Calu3 (cell line): Measurements from ENCODE around the gene PDHB. TPM values are rescaled to one million over a fixed set of nuclear protein-coding genes. Genes with fewer than 3 reads are reported as not detected.

Source experiments
- BruUV-seq: library from RNA; stranded (reverse); fragments of 400-500 nt; replicated peaks from 2 replicates; lab custom pipeline; 2021; lab: Mats Ljungman, UMichigan
- CTCF ChIA-PET: fragments of 300-600 bp; sonication (Branson Sonifier 250); formaldehyde crosslinking; loops from one replicate; lab custom pipeline; 2022; ENCODE audit warnings: antibody characterized with exemption; lab: Charles Lee
- DNase-seq: peaks from one replicate; pipeline ENCODE4 v3.0.0; 2022
- H3K27ac Mint-ChIP-seq: one replicate; pipeline ENCODE4 v1.8.0; 2022; ENCODE audit warnings: mixed read lengths; ENCODE audit not compliant: unreplicated experiment
- H3K27me3 Mint-ChIP-seq: one replicate; pipeline ENCODE4 v1.8.0; 2022; ENCODE audit warnings: mixed read lengths; ENCODE audit not compliant: unreplicated experiment
- H3K36me3 Mint-ChIP-seq: one replicate; pipeline ENCODE4 v1.8.0; 2022; ENCODE audit warnings: mild to moderate bottlenecking, moderate library complexity, mixed read lengths; ENCODE audit not compliant: insufficient read depth, unreplicated experiment
- H3K4me1 Mint-ChIP-seq: one replicate; pipeline ENCODE4 v1.8.0; 2022; ENCODE audit warnings: mild to moderate bottlenecking, low read depth, mixed read lengths; ENCODE audit not compliant: unreplicated experiment
- H3K4me3 Mint-ChIP-seq: one replicate; pipeline ENCODE4 v1.8.0; 2022; ENCODE audit warnings: mild to moderate bottlenecking, low read depth, moderate library complexity, mixed read lengths; ENCODE audit not compliant: unreplicated experiment
- H3K9me3 Mint-ChIP-seq: one replicate; pipeline ENCODE4 v1.8.0; 2022; ENCODE audit warnings: low read depth, mixed read lengths; ENCODE audit not compliant: unreplicated experiment
- CTCF ChIP-seq: fragments of 200-600 bp; IDR thresholded peaks from one replicate; pipeline ENCODE4 v1.8.0; 2022; ENCODE audit warnings: antibody characterized with exemption; ENCODE audit not compliant: unreplicated experiment
- intact Hi-C: fragments of 100-400 bp; cut with micrococcal nuclease; formaldehyde crosslinking; loops from one replicate; pipeline ENCODE4 v1.10.0; 2022; ENCODE audit not compliant: unreplicated experiment
- total RNA-seq: library from RNA; stranded (reverse); gene quantifications from 2 replicates; pipeline ENCODE4 v1.2.3, GENCODE V29; 2022

Gene PDHB
- total RNA-seq, 1 experiment from 2014 or later, result 47.6 TPM

DNA sequence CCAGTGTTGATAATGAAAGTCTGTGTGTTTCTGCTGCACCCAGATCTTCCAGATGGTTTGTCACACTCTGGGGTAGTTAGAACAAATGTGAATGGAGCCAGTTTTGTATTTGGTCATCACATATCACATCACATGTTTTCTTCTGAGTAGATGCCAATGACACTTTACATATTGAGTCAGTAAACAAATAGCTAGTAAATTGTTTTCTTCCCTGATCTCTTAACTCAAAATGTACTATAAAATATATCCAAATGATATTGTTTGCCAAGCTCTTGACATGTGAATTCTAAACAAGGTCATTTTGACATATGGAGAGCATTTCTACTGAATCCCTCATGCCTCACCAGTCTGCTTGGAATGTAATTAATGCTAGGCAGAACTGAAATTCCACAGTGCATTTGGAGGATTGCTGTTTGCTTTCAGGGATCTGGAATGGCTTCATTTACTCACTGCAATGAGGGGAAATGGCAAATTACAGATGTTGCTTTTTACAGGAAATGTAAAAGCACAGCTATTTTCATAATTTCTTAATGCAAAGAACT is 45.0 kb downstream of the PDHB start:
- no peaks in the 10 kb centered on the region for H3K4me1 Mint-ChIP-seq
- H3K36me3 Mint-ChIP-seq, result no peaks in the 10 kb centered on the region
- no peak for TF ChIP-seq CTCF
- BruUV-seq, result no TSS peak
- no peak overlapping the region for H3K4me3 Mint-ChIP-seq
- no peak overlapping the region for H3K27ac Mint-ChIP-seq
- DNase-seq, result no peak
- H3K9me3 Mint-ChIP-seq, result no peaks in the 10 kb centered on the region
- H3K27me3 Mint-ChIP-seq, result no peaks in the 10 kb centered on the region
- intact Hi-C loops, result no loop called here
- CTCF ChIA-PET, result no interaction called here

DNA sequence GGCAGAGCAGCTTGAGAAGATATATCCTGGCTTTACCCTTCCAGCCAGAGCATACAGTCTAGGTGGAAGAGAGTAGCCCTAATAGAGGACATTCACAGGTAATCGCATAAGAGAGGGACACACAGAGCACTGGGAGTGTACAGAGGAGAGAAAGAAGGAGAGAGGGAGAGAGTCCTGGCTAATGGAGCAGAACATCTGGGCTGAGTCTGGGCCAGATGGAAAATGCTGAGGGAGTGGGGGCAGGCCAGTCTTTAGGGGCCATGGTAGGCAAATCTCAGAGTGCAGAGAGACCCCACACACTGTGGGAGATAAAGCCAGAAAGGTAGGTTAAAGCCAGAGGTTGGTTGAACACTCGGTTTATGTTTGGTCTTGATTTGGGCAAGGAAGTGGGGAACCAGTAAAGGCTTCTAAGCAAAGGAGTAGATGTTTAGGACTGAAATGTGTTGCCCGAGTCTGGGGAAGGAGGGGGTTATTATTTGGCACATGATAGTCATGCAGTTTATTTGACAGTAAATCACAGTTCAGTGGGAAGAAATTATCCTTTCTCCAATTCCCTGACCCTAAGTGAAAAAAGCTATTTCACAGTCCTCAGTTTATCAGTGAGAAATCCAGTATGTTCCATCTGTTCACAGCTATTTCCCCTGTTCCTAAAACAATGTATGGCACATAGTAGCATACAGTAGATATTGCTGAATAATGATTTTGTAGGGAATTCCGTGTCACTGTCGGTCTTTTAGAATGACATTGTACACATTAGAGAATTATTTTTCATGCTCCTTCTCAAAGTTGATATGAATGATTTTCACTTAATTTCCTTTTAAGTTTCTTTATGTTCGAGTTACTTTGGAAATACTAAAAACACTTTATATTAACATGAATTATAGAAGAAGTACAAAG is 45.7 kb downstream of the PDHB start:
- H3K4me3 Mint-ChIP-seq, result no peak overlapping the region
- no peak for TF ChIP-seq CTCF
- CTCF ChIA-PET, result no interaction called here
- H3K36me3 Mint-ChIP-seq, result no peaks in the 10 kb centered on the region
- BruUV-seq, result no TSS peak
- no peaks in the 10 kb centered on the region for H3K4me1 Mint-ChIP-seq
- no peaks in the 10 kb centered on the region for H3K27me3 Mint-ChIP-seq
- DNase-seq, result no peak
- H3K9me3 Mint-ChIP-seq, result no peaks in the 10 kb centered on the region
- H3K27ac Mint-ChIP-seq, result no peak overlapping the region
- intact Hi-C loops, result no loop called here

DNA sequence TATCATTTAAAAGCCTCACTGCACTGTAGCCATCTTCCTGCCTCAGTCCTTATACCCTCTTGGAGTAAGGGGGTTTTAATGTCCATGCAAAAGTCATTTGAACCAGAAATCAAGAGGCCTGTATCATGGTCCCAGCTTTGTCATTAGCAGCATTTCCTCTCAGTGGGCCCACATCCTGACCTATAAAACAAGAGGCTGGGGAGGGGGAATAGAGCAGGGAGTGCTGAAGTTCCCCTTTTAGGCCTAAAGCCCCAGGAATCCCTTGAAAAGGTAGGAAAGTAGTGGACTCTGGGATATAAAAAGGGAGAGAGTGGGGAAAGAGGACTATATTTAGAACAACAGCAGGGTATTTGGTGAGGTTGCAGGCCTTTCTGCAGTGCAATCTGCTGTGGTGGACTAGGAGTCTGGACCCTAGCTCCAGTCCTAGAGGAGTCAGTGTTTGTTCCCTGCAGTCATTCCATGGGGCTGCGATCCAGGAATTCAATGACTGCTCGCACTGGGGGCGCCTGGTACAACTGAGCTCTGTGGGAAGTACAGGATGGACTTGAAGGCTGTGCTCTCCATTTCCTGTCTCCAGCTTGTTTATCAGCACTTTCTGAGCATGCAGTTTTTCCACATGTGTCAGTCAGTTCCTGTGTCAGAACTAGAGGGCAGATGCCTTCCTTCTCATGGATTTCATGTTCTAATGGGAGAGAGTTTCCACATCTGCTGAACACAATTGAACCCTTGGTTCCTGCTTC is 46.8 kb downstream of the PDHB start:
- intact Hi-C loops, result no loop called here
- Mint-ChIP-seq H3K27me3 (no peaks in the 10 kb centered on the region), H3K4me3 (no peak overlapping the region), H3K36me3 (no peaks in the 10 kb centered on the region), H3K4me1 (no peaks in the 10 kb centered on the region), H3K9me3 (no peaks in the 10 kb centered on the region), H3K27ac (no peak overlapping the region)
- CTCF ChIA-PET, result no interaction called here
- no peak for TF ChIP-seq CTCF
- DNase-seq, result no peak
- BruUV-seq, result no TSS peak

- H3K4me3 Mint-ChIP-seq, result no peak overlapping the region
- H3K9me3 Mint-ChIP-seq, result no peaks in the 10 kb centered on the region
- DNase-seq, result no peak
- H3K4me1 Mint-ChIP-seq, result no peaks in the 10 kb centered on the region
- TF ChIP-seq CTCF, result no peak
- H3K36me3 Mint-ChIP-seq, result no peaks in the 10 kb centered on the region
- no TSS peak for BruUV-seq
- CTCF ChIA-PET, result interaction anchor here (1.1 kb wide), 1 partner anchor 78 kb away, joined by 3 read pairs; the partner anchor contains the start of gene HTD2
- intact Hi-C loops, result no loop called here
- H3K27me3 Mint-ChIP-seq, result no peaks in the 10 kb centered on the region
- H3K27ac Mint-ChIP-seq, result no peak overlapping the region
Observed at GRCh38 chr3:58384381-58385090, 49.1 kb downstream of the PDHB start.
